Fibroblast of the aortic adventitia (primary cell): ENCODE results near the gene TEAD1. TPM values are rescaled to one million over a fixed set of nuclear protein-coding genes. Genes with fewer than 3 reads are reported as not detected.
A peak's percentile ranks its signal among the peaks of the same experiment; 100 is the strongest.

ENCODE experiments used
- DNase-seq: peaks from one replicate; pipeline ENCODE4 v3.0.0-alpha.2; 2010; ENCODE audit warnings: low read depth
- H3K4me3 ChIP-seq: 2 replicates; pipeline ENCODE4 v1.5.1; 2011; ENCODE audit warnings: low read depth, mild to moderate bottlenecking, control low read depth, low read length, moderate library complexity
- CTCF ChIP-seq: IDR thresholded peaks from 2 replicates; pipeline ENCODE4 v1.5.1; 2011; ENCODE audit warnings: mild to moderate bottlenecking, low read length, control low read depth, inconsistent platforms; ENCODE audit not compliant: insufficient read depth
- total RNA-seq: library from RNA; depleted of rRNA; stranded (reverse); fragments of >200 nt; gene quantifications from 2 replicates; pipeline ENCODE4 v1.2.3, GENCODE V29; 2012; ENCODE audit warnings: low replicate concordance

The TEAD1 gene
- total RNA-seq, 1 donor = 117 TPM

GRCh38 chr11:12727563-12728211 lies 53.5 kb downstream of the TEAD1 start:
- no peak overlapping the region for H3K4me3 ChIP-seq
- TF ChIP-seq CTCF = no peak
- peak; percentile 91 for DNase-seq

- TF ChIP-seq CTCF = no peak
- H3K4me3 ChIP-seq = no peak overlapping the region
- DNase-seq = no peak
Measured at GRCh38 chr11:12728417-12728816, 54.2 kb downstream of the TEAD1 start.

- DNase-seq = no peak
- no peak overlapping the region for H3K4me3 ChIP-seq
- TF ChIP-seq CTCF = no peak
Measured at GRCh38 chr11:12729941-12730340, 55.7 kb downstream of the TEAD1 start.

GRCh38 chr11:12731841-12732336 lies 57.7 kb downstream of the TEAD1 start:
- DNase-seq = peak; percentile 54
- TF ChIP-seq CTCF = no peak
- no peak overlapping the region for H3K4me3 ChIP-seq

GRCh38 chr11:12733091-12733490 lies 58.9 kb downstream of the TEAD1 start:
- no peak for DNase-seq
- TF ChIP-seq CTCF = no peak
- no peak overlapping the region for H3K4me3 ChIP-seq

GRCh38 chr11:12734625-12735024 lies 60.4 kb downstream of the TEAD1 start:
- TF ChIP-seq CTCF = no peak
- DNase-seq = no peak
- no peak overlapping the region for H3K4me3 ChIP-seq

GRCh38 chr11:12735262-12735661 lies 61.0 kb downstream of the TEAD1 start:
- DNase-seq = no peak
- no peak for TF ChIP-seq CTCF
- no peak overlapping the region for H3K4me3 ChIP-seq
